D341Med (cell line): ENCODE data around the gene NFATC4.

Source experiments
- DNase-seq: peaks from one replicate; pipeline ENCODE4 v3.0.0; 2012; ENCODE audit warnings: low spot score

Gene NFATC4

GRCh38 chr14:24409956-24410355 lies 42.0 kb downstream of the NFATC4 start:
- DNase-seq = no peak

DNA sequence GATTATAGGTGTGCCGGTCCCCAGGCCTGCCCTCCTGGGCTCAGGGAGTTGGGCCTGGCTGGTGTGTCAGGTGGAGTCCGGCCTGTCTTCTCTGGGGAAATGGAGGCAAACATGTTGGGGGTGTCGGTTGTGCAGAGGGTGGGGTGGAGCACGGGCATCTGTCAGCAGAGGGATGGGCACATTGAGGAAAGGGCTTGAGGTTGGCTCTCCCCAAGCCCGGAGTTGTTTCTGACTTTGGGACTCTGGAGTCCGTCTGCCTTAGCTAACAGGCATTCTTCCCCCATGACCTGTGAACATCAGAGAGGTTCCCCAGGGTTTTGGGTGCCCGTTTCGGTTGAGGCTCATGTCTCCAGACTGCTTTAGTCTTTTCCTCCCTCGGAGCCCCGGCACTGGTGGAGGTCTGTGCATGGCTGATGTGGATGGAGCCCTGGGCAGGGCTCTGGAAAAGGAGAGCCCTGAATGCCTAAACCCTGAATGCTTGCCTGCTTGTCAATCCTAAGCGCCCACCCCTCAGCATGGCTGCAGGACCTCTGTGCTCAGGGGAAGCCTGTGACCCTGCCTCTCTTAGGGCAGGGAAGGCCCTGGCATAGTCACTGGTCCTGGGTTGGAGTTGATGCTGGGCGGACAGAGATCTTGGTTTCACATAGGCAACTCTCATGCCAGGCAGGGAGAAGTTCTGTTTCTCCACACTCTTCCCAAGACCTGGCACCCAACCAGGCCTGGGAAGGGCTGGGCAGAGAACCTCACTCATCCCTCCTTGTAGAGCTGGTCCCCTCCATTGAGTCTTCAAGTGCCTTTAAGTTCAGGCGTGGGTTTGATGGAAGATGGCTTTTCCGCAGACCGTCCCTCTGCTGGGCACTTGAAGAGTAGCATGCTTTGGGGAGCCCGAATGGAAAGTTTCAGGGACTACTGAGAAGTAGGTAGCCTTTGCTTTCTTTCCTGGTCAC lies 43.7 kb downstream of the NFATC4 start:
- DNase-seq = peak; percentile 71

- no peak for DNase-seq
Observed at GRCh38 chr14:24414077-24414476, 46.1 kb downstream of the NFATC4 start.

- no peak for DNase-seq
Observed at GRCh38 chr14:24414732-24415420, 46.9 kb downstream of the NFATC4 start.

DNA sequence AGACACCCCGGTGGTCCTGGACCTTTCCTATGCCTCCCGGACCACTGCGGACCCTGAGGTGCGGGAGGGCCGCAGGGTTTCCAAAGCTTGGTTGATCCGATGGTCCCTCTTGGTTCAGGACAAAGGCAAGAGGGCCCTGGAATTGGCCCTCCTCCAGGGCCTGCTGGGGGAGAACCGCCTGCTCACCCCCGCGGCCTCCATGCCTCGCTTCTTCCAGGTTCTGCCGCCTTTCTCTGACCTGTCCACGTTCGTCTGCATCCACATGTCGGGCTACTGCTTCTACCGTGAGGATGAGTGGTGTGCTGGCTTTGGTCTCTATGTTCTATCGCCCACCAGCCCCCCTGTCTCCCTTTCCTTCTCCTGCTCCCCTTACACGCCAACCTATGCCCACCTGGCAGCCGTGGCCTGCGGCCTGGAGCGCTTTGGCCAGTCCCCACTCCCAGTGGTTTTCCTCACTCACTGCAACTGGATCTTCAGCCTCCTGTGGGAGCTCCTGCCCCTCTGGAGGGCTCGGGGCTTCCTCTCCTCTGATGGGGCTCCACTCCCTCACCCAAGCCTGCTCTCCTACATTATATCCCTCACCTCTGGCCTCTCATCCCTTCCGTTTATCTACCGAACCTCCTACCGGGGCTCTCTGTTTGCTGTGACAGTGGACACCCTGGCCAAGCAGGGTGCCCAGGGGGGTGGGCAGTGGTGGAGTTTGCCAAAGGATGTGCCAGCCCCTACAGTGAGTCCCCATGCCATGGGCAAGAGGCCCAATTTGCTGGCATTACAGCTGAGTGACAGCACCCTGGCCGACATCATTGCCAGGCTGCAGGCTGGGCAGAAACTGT lies 47.7 kb downstream of the NFATC4 start:
- DNase-seq = no peak

- no peak for DNase-seq
Observed at GRCh38 chr14:24416254-24416931, 48.4 kb downstream of the NFATC4 start.

- no peak for DNase-seq
Observed at GRCh38 chr14:24416932-24417619, 49.1 kb downstream of the NFATC4 start.

GRCh38 chr14:24417832-24418491 lies 50.0 kb downstream of the NFATC4 start:
- DNase-seq = no peak

GRCh38 chr14:24418492-24418873 lies 50.5 kb downstream of the NFATC4 start:
- no peak for DNase-seq

DNA sequence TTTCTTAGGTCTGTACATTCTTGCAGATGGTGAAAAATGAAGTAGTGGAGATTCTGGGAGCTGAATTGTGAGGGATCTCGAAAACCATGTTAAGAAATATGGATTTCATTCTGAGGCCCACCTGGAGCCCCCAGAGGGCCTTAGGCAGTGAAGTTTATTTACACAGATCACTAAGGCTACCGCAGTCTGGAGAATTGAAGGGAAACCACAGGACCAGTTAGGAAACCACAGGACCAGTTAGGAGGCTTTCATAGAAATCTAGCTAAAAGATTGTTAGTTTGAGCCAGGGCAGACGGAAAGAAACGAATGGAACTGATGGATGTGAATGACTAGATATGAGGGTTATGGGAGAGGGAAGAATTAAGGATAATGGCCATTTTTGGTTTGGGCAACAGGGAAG lies 54.3 kb downstream of the NFATC4 start:
- DNase-seq = no peak

- DNase-seq = no peak
Observed at GRCh38 chr14:24422694-24423601, 55.0 kb downstream of the NFATC4 start.

GRCh38 chr14:24425704-24426103 lies 57.7 kb downstream of the NFATC4 start:
- DNase-seq = no peak

GRCh38 chr14:24426150-24426911 lies 58.3 kb downstream of the NFATC4 start:
- DNase-seq = no peak

DNA sequence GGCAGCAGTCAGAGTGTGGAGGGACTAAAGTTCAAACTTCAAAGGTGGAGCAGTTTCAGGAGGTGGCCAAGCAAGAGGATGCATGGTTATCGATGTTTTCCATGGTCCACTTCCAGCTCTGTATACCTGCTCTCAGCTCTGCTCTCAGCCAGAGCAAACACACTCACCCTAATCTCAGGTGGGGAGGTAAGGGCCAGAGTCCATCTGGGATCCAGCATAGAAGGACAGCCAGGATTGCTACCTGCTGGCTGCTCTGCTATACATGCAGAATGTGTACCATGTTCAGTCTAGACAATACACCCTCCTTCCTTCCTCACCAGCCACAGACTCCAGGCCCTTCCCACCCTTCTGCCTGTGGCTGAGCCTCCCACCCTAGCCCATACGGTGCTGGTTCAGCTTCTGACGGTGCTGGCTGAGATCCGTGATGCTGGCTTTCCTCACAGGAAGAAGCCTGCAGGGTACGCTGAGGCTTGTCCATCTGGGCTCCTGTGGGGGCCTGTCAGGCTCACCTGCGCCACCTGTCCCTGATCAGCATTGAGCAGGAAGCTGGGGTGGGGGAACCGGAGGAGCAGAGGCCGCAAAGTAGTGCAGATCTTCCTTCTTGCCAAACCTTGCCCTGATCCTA lies 59.0 kb downstream of the NFATC4 start:
- DNase-seq = no peak

DNA sequence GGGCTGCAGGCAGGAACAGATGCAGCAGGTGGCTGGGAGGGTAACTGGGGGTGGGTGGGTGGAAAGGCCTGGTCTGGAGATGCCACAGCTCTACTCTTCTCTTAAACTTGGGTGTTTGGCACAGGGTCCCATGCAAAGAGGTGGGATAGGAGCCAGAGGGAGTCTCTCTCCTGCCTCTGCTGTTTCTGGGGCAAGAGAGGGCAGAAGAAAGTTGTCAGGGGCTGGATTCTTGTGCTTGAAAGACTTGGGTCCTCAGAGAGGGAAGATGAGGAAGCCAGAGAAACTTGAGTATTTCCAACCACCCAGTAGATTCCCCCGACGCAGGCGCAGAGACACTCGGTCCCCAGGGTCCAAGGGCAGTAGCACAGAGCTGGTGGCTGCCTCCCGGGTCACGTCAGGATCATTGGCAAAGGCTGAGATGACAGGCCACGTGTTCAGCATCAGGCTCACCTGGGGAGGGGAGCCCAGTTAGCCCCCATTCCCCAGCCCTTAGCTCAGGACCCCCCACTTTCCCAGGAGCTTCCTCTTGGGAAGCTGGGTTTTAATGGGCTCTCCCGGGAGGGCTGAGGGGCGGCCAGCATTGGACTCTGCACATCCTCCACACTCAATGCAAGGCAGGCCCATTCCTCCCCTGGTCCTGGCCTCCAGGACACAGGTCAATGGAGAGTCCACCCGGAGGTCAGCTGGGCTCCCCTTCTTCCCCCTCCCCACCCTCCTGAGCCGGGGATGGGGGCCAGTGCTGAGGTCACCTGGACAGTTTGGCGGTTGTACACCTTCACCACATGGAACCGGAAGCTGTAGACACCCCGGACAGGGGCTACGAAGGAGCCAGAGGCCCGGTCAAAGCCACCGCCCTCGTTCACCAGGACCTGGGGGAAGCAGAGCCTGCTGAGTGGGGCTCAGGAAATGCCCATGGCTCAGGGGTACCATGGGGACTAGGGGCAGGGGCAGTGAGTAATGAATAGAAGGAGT lies 59.8 kb downstream of the NFATC4 start:
- DNase-seq = no peak

DNA sequence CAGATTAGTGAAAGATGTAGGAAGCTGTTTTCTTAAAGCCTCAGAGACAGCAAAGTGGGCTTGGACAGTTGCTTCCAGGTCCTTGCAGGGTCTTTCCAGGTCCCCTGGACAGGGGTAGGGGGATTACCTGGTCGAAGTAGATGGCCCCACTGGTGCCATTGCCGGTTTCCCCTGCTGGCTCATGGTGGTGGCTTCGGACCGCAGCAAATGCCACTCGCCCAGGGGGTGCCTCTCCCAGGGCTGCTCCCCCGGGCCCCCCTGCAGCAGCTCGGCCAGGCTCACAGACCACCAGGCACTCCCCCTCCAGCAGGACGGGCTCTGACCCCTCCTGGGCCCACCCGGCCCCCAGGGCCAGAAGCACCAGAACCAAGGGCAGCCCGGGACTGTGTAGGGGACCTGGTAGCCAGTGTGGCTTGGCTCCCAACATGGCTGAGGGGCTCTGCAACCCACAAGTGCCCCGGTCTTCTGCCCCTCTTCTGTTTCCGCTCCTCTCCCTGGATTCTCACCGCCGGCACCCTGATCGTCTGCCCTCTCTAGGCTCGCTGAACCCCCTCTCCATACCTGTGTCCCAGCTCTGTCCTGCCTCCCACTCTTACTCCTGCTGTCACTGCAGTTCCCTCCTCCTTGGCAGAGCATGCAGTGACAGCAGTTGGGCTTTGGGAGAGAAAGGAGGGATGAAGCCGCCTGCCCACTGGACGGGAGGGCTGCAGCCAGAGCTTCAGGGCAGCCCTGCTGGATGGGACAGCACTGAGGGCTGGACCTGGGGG lies 60.8 kb downstream of the NFATC4 start:
- DNase-seq = no peak
